Fibroblast of the aortic adventitia (primary cell): ENCODE results near the gene CHURC1. TPM values are rescaled to one million over a fixed set of nuclear protein-coding genes. Genes with fewer than 3 reads are reported as not detected.

ENCODE experiments used
- DNase-seq: peaks from one replicate; pipeline ENCODE4 v3.0.0-alpha.2; 2010; ENCODE audit warnings: low read depth
- H3K4me3 ChIP-seq: 2 replicates; pipeline ENCODE4 v1.5.1; 2011; ENCODE audit warnings: low read depth, mild to moderate bottlenecking, control low read depth, low read length, moderate library complexity
- total RNA-seq: library from RNA; depleted of rRNA; stranded (reverse); fragments of >200 nt; gene quantifications from 2 replicates; pipeline ENCODE4 v1.2.3, GENCODE V29; 2012; ENCODE audit warnings: low replicate concordance
- TF ChIP-seq, protein P1 (sequence below): IDR thresholded peaks from 2 replicates; pipeline ENCODE4 v1.5.1; 2011; ENCODE audit warnings: mild to moderate bottlenecking, low read length, control low read depth, inconsistent platforms; ENCODE audit not compliant: insufficient read depth

The CHURC1 gene
- total RNA-seq, 1 donor: 85.4 TPM

- TF ChIP-seq, protein P1, sequence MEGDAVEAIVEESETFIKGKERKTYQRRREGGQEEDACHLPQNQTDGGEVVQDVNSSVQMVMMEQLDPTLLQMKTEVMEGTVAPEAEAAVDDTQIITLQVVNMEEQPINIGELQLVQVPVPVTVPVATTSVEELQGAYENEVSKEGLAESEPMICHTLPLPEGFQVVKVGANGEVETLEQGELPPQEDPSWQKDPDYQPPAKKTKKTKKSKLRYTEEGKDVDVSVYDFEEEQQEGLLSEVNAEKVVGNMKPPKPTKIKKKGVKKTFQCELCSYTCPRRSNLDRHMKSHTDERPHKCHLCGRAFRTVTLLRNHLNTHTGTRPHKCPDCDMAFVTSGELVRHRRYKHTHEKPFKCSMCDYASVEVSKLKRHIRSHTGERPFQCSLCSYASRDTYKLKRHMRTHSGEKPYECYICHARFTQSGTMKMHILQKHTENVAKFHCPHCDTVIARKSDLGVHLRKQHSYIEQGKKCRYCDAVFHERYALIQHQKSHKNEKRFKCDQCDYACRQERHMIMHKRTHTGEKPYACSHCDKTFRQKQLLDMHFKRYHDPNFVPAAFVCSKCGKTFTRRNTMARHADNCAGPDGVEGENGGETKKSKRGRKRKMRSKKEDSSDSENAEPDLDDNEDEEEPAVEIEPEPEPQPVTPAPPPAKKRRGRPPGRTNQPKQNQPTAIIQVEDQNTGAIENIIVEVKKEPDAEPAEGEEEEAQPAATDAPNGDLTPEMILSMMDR: no peak
- no peak for DNase-seq
- no peak overlapping the region for H3K4me3 ChIP-seq
These were observed 44.5 kb downstream of the CHURC1 start for GRCh38 chr14:64958743-64959142.

GRCh38 chr14:64960762-64961276, 46.6 kb downstream of the CHURC1 start:
- TF ChIP-seq, protein P1: no peak
- DNase-seq: no peak

GRCh38 chr14:64963611-64964010, 49.4 kb downstream of the CHURC1 start:
- H3K4me3 ChIP-seq: no peak overlapping the region
- DNase-seq: no peak
- TF ChIP-seq, protein P1: no peak

More at GRCh38 chr14:64960762-64961276, 46.6 kb downstream of the CHURC1 start:
- H3K4me3 ChIP-seq: no peak overlapping the region

DNA sequence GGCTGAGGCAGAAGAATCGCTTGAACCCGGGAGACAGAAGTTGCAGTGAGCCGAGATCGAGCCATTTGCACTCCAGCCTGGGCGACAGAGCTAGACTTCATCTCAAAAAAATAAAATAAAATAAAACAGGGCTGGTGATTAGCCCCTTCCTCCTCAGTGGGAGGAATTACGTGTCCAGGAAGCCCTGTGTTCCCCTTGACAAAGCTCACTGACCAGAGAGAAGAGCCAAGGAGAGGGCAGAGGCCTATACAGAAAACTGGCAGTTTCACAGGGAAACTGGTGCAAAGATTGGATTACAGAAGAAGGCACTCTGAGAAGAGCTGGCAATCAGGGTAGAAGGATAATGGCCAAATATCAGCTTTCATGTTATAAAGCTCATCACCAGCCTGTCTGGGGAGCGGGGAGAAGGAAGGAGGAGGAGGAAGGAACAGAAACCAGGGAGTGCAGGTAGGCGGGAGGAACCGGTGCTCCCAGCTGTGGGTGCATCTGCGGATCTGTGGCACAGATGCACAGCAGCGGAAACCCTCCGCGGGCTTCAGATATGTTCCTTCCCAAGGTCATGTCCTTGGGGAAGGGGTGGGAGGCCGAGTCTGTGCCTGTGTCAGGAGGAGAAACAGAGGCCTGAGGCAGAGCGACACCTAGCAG, 51.2 kb downstream of the CHURC1 start:
- TF ChIP-seq, protein P1: no peak
- no peak overlapping the region for H3K4me3 ChIP-seq
- no peak for DNase-seq

GRCh38 chr14:64966976-64967375, 52.7 kb downstream of the CHURC1 start:
- TF ChIP-seq, protein P1: no peak
- DNase-seq: no peak
- H3K4me3 ChIP-seq: no peak overlapping the region

GRCh38 chr14:64968167-64968566, 53.9 kb downstream of the CHURC1 start:
- no peak for DNase-seq
- H3K4me3 ChIP-seq: no peak overlapping the region
- TF ChIP-seq, protein P1: no peak
